Frontal cortex (tissue), 4 donors: Measurements from ENCODE around the gene CLDN6. TPM values are rescaled to one million over a fixed set of nuclear protein-coding genes. Genes with fewer than 3 reads are reported as not detected.

Source experiments
- DNase-seq, 2 donors: peaks; one replicate each; pipeline ENCODE4 v3.0.0; 2012; ENCODE audit warnings: low spot score in 2 of 2
- FAIRE-seq: peaks from 2 replicates; lab custom pipeline; 2012; peaks lifted over from hg19 to GRCh38; lab: Jason Lieb, UNC
- total RNA-seq: library from RNA; depleted of rRNA; stranded (reverse); fragments of >200 nt; gene quantifications from one replicate; pipeline ENCODE4 v1.2.3, GENCODE V29; 2014
- donor health status: control.
- donor health status: control.
- donor health status: control.

The CLDN6 gene
- total RNA-seq, 1 donor from 2014 or later, result 0.41 TPM

GRCh38 chr16:2996298-2996697 lies 21.7 kb downstream of the CLDN6 start:
- no peak for DNase-seq
- no peak for FAIRE-seq

GRCh38 chr16:2992383-2993081 lies 25.5 kb downstream of the CLDN6 start:
- no peak for FAIRE-seq
- DNase-seq, result no peak

GRCh38 chr16:2991566-2992261 lies 26.3 kb downstream of the CLDN6 start:
- no peak for FAIRE-seq

GRCh38 chr16:2990891-2991290 lies 27.1 kb downstream of the CLDN6 start:
- DNase-seq, result no peak
- no peak for FAIRE-seq

More at GRCh38 chr16:2991566-2992261, 26.3 kb downstream of the CLDN6 start:
- no peak for DNase-seq

GRCh38 chr16:2988590-2989099 lies 29.3 kb downstream of the CLDN6 start:
- DNase-seq (no peak), FAIRE-seq (no peak)

- DNase-seq (no peak), FAIRE-seq (no peak)
Observed at GRCh38 chr16:2987833-2988232, 30.1 kb downstream of the CLDN6 start.

GRCh38 chr16:2987286-2987685 lies 30.7 kb downstream of the CLDN6 start:
- no peak for FAIRE-seq
- DNase-seq, result no peak

- FAIRE-seq (no peak), DNase-seq (no peak)
Observed at GRCh38 chr16:2986623-2987188, 31.3 kb downstream of the CLDN6 start.

- DNase-seq (no peak), FAIRE-seq (no peak)
Observed at GRCh38 chr16:2985893-2986355, 32.1 kb downstream of the CLDN6 start.

- DNase-seq (no peak), FAIRE-seq (no peak)
Observed at GRCh38 chr16:2985462-2985861, 32.5 kb downstream of the CLDN6 start.

- FAIRE-seq (no peak), DNase-seq (peak; percentile 88 to 96)
Observed at GRCh38 chr16:2983706-2984136, 34.3 kb downstream of the CLDN6 start.

- DNase-seq, result no peak
- no peak for FAIRE-seq
Observed at GRCh38 chr16:2982402-2982801, 35.6 kb downstream of the CLDN6 start.

- no peak for DNase-seq
- FAIRE-seq, result no peak
Observed at GRCh38 chr16:2981899-2982250, 36.1 kb downstream of the CLDN6 start.

GRCh38 chr16:2981177-2981898 lies 36.6 kb downstream of the CLDN6 start:
- DNase-seq, result no peak
- no peak for FAIRE-seq

- no peak for FAIRE-seq
- peak; percentile 100 for DNase-seq
Observed at GRCh38 chr16:2980227-2981176, 37.5 kb downstream of the CLDN6 start, which contains the start of gene PKMYT1. Gene PKMYT1, minus strand, starts transcription at chr16:2980446. Its CDS starts 789 bp downstream, at chr16:2979657.

GRCh38 chr16:2979669-2980226 lies 38.2 kb downstream of the CLDN6 start:
- FAIRE-seq (no peak), DNase-seq (no peak)

GRCh38 chr16:2977440-2977839 lies 40.5 kb downstream of the CLDN6 start:
- DNase-seq (peak in 1 of 2 donors; percentile 44), FAIRE-seq (no peak)

GRCh38 chr16:2976673-2977072 lies 41.3 kb downstream of the CLDN6 start:
- FAIRE-seq, result no peak
- DNase-seq, result no peak

GRCh38 chr16:2976201-2976600 lies 41.8 kb downstream of the CLDN6 start:
- FAIRE-seq, result no peak

More at GRCh38 chr16:2976201-2976600, 41.8 kb downstream of the CLDN6 start:
- no peak for DNase-seq
